ENCODE results near the gene TOX3. TPM values are rescaled to one million over a fixed set of nuclear protein-coding genes. Genes with fewer than 3 reads are reported as not detected.

TOX3 gene
- total RNA-seq, 1 donor from 2014 or later = 5.3 TPM

- peaks cover 62% of the 10 kb centered on the region for H3K27me3 Mint-ChIP-seq (ENCODE audit: low read depth)
- H3K4me1 Mint-ChIP-seq = peaks cover 45% of the 10 kb centered on the region
- no peak overlapping the region for H3K27ac Mint-ChIP-seq
- no peaks in the 10 kb centered on the region for H3K36me3 Mint-ChIP-seq
- H3K4me3 Mint-ChIP-seq = no peak overlapping the region
- no peak for DNase-seq (ENCODE audit: low spot score in 2 of 2, unreplicated experiment in 2 of 2)
- H3K9me3 Mint-ChIP-seq = no peaks in the 10 kb centered on the region
- TF ChIP-seq CTCF (IDR thresholded peaks at IDR 0.05; ENCODE audit: unreplicated experiment) = no peak
Measured at GRCh38 chr16:52496051-52496876, 50.7 kb downstream of the TOX3 start.

- no peak for DNase-seq (ENCODE audit: low spot score in 2 of 2, unreplicated experiment in 2 of 2)
- no peak for TF ChIP-seq CTCF (IDR thresholded peaks at IDR 0.05; ENCODE audit: unreplicated experiment)
- H3K4me3 Mint-ChIP-seq = no peak overlapping the region
- peaks cover 57% of the 10 kb centered on the region for H3K27me3 Mint-ChIP-seq (ENCODE audit: low read depth)
- H3K9me3 Mint-ChIP-seq = no peaks in the 10 kb centered on the region
- H3K4me1 Mint-ChIP-seq = peaks cover 45% of the 10 kb centered on the region
- H3K27ac Mint-ChIP-seq = no peak overlapping the region
- H3K36me3 Mint-ChIP-seq = no peaks in the 10 kb centered on the region
Measured at GRCh38 chr16:52494621-52495020, 52.3 kb downstream of the TOX3 start.

GRCh38 chr16:52494145-52494544 is 52.8 kb downstream of the TOX3 start:
- Mint-ChIP-seq H3K27ac (no peak overlapping the region), H3K4me1 (peaks cover 43% of the 10 kb centered on the region)
- TF ChIP-seq CTCF (IDR thresholded peaks at IDR 0.05; ENCODE audit: unreplicated experiment) = no peak

GRCh38 chr16:52492789-52493357 is 54.1 kb downstream of the TOX3 start:
- no peak for TF ChIP-seq CTCF (IDR thresholded peaks at IDR 0.05; ENCODE audit: unreplicated experiment)
- DNase-seq (ENCODE audit: low spot score in 2 of 2, unreplicated experiment in 2 of 2) = no peak
- Mint-ChIP-seq H3K4me1 (peaks cover 31% of the 10 kb centered on the region), H3K9me3 (no peaks in the 10 kb centered on the region), H3K27me3 (ENCODE audit: low read depth) (peaks cover 46% of the 10 kb centered on the region), H3K4me3 (no peak overlapping the region), H3K27ac (no peak overlapping the region), H3K36me3 (no peaks in the 10 kb centered on the region)

More at GRCh38 chr16:52494145-52494544, 52.8 kb downstream of the TOX3 start:
- Mint-ChIP-seq H3K4me3 (no peak overlapping the region), H3K27me3 (ENCODE audit: low read depth) (peaks cover 52% of the 10 kb centered on the region), H3K9me3 (no peaks in the 10 kb centered on the region), H3K36me3 (no peaks in the 10 kb centered on the region)
- DNase-seq (ENCODE audit: low spot score in 2 of 2, unreplicated experiment in 2 of 2) = no peak

- Mint-ChIP-seq H3K36me3 (no peaks in the 10 kb centered on the region), H3K27ac (no peak overlapping the region), H3K4me1 (peaks cover 17% of the 10 kb centered on the region), H3K9me3 (no peaks in the 10 kb centered on the region), H3K27me3 (ENCODE audit: low read depth) (peaks cover 48% of the 10 kb centered on the region), H3K4me3 (no peak overlapping the region)
- no peak for DNase-seq (ENCODE audit: low spot score in 2 of 2, unreplicated experiment in 2 of 2)
- TF ChIP-seq CTCF (IDR thresholded peaks at IDR 0.05; ENCODE audit: unreplicated experiment) = no peak
Measured at GRCh38 chr16:52491216-52491615, 55.7 kb downstream of the TOX3 start.
